CD1c-positive myeloid dendritic cell (primary cell): Measurements from ENCODE around the gene ILDR2.

Experiments
- DNase-seq: peaks from one replicate; pipeline ENCODE4 v3.0.0-alpha.2; 2016; ENCODE audit errors: extremely low spot score

ILDR2 gene

DNA sequence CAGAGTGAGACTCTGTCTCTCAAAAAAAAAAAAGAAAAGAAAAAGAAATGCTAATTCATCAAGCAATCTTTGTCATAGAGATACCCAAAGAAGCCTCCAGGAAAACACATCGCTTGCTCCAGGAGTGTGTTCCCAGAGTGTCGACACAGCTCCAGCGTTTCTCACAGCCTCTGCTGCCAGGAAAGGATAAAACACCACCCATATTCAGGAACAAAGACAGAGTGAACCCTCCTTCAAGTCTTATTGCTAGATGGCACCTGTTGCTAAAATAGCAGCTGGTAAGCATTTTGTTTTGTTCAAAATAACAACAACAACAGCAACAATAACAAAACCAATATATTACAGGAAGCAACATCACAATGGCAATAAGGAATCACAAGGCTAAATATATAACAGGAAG, 3.1 kb downstream of the ILDR2 start:
- DNase-seq, result no peak

- DNase-seq, result no peak
These were observed 4.1 kb downstream of the ILDR2 start for GRCh38 chr1:166971252-166971651.

- DNase-seq, result no peak
These were observed 6.2 kb downstream of the ILDR2 start for GRCh38 chr1:166969074-166969677.

DNA sequence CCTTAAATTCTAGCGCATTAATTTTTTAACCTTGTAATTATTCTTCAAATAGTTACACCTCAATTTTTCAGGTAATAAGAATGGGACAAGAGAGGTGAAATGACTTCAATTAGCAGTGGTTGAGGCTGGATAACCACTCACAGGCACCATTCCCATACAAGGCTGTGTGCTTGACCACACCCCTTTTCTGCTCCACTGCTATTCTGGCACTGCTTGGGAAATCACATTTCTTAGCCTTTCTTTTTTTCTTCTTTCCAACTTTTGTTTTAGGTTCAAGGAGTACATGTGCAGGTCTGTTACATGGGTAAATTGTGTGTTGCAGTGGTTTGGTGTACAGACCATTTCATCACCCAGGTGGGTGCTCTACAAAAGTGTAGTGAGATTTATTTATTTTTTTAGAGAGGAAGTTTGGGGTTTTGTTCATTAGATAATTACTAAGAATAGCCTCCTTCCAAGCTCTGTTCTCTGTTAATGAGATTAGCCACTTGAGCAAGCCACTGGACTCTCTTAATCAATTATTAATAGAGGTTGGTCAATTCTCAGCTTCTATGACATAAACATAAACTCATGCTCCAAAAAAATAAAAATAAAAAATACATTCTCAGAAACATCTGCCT, 14.4 kb downstream of the ILDR2 start:
- no peak for DNase-seq

- no peak for DNase-seq
These were observed 18.5 kb downstream of the ILDR2 start for GRCh38 chr1:166956872-166957271.

- DNase-seq, result no peak
These were observed 19.1 kb downstream of the ILDR2 start for GRCh38 chr1:166956057-166956850.

GRCh38 chr1:166953491-166953890, 21.8 kb downstream of the ILDR2 start:
- DNase-seq, result no peak

DNA sequence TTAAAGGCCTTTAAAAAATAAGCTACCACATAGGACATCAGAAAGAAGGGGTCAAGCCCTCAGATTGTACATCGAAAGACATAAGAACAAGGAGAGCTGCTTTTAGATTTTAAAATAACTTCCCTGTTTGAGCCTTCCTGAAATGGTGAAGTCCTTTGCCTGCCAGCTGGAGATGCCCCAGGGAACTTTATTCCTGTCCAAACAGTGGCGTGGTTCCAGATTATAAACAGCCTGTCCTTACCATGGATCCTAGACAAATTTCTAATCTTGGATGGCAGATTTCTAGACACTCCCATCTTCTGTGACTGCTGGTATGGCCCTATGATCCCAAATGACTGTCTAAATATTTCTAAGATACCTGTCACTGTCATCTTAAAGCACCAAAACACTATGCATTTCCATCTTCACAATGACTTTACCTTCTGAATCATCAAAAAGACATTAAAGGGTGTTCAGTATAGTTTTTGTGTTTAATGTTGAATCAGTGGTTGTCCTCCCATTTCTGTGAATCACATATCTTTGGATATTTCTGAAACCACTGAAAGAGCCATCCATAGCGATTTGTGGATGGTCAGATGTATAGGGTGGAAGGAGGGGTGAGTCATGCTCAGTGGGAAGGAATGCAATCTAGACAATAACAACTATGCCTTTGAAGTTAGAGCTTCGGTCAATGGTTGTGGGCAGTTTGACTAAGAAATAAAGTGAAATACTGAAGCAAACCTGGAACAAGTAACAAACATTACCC, 23.2 kb downstream of the ILDR2 start:
- no peak for DNase-seq

DNA sequence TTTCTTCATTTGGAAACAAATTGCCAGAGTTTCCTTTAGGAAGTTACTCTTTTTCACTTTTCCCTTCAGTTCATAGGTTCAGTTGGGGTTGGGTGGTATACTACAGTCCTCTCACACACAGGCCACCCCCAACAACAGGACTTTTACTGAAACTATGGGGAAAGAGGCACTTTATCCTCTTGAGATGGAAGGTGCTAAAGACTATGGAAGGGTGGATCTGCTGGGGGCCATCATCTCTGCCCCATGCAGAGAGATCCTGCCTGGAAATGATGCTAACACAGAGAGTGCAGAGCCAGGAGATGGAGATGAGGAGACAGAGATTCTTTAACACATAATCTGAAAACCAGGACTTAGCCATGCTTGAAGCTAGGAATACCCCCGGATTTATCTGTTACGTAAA, 24.3 kb downstream of the ILDR2 start:
- no peak for DNase-seq

DNA sequence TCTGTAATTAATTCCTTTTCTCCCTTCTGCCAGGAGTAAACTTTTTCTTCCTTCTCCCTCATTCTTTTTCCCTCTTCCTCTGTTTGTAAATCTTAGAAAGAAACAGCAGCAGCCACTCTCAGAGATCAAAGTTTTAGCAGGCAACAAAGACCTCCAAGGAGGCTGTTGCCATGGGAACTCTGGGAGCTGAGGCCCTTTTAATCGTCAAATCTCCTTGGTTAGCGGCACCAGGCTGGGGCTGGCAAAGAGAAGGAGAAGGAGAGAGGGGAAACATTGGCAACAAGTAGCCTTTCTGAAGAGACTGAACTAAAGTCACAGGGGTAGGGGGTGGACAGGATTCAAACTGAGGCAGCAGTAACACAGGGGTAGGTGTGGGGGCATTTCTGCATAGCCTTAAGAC, 25.2 kb downstream of the ILDR2 start:
- no peak for DNase-seq

DNA sequence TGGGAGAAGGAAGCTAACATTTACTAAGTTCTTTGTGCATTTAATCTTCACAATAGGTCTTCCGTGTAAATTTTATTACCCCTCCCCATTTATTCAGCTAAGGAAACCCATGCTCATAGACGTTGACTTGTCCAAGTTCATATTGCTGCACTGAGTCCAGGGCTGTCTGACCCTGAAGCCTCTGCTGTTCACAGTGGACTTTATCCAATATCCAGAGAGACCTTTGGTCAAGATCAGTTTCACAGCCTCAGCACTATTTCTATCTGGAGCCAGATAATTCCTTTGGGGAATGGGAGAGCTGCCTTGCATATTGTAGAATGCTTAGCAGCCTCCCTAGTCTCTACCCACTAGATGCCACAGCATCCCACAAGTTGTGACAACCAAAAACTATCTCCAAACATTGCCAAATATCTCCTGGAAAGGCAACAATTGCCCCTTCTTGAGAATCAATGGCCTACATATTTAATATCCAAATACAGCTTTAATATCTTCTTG, 26.4 kb downstream of the ILDR2 start:
- DNase-seq, result no peak

- peak; percentile 7 for DNase-seq
These were observed 27.8 kb downstream of the ILDR2 start for GRCh38 chr1:166947398-166948043.

GRCh38 chr1:166944186-166944967, 31.0 kb downstream of the ILDR2 start:
- DNase-seq, result no peak

DNA sequence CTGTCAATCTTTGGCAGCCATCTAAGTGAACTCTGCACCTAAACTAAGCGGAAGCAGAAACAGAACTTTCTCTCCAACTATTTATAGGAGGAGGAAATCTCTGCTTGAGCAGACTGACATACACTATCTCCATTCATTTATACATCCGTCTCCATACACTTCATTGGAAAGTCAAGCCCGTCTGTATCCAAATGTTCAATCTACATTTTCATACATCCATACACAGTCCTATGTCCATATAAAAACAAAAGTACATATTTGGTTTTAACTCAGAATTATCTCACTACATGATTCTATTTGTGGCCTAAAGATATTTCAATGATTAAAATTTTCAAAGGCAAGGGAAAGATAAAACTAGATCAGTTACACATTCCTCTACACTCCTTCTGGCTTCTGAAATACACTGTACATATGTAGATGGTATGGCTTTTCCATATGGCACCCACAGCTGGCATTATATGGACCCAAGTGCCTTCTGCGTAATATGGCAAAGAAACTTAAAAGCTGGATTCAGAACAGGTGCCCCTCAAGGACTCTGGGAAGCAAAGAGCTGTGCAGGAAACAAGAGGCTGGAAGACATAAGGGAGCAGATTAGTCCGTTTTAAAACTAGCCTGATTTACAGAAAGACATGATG, 35.5 kb downstream of the ILDR2 start:
- DNase-seq, result no peak

- no peak for DNase-seq
These were observed 37.4 kb downstream of the ILDR2 start for GRCh38 chr1:166937962-166938361.

- DNase-seq, result no peak
These were observed 38.0 kb downstream of the ILDR2 start for GRCh38 chr1:166937329-166937728.

DNA sequence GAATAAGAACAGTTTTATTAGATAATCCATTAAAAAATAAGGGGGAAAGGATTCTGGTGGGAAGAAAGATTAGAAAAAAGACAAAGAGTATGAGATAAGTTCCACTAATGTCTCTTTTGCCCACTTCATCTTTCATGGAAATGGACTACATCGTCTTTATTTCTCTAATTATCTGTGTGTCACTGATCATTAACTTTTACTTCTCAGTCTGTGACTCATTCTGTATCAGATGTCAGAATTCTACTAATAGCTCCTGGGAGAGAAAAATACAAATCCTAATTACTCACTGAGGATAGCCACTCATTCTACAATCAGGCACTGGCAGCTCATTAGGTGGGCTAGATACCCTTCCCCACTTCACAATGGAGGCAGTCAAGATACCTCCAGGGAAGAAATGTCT, 41.7 kb downstream of the ILDR2 start:
- DNase-seq, result no peak

DNA sequence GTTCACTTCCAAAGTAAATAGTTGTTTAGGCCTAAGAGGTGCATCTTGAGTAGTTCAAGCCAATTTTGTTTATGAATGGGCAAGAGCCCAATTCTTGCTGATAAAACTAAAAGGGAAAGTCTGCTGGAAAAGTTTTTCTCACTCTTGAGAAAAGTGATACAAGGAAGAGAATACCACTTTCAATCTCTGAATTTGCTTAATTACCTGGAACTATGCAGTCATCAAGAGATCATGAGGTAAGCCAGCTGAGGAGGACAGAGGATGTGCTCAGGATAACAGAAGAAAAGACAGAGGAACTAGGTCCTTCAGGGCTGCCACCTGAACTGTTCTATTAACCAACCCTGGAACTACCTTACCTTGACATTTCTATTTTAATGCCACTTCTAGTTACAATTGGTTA, 42.2 kb downstream of the ILDR2 start:
- DNase-seq, result no peak

DNA sequence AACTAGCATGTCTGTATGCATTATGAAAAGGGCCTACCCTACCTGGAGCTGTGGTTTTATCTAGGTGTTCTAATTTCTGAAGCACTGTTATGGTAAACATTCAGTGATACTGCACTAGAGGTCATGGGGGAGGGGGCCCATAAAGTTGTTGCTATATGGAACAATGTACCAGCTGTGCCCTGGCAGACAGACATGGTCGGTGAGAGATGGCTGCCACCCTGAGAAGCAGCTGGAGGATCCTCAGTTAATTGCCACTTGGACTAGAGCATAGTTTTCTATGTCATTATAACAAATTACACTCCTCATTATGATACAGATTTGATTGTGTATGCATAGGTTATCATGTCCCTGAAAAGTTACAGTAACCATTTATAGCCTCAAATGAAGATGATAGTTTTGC, 45.4 kb downstream of the ILDR2 start:
- no peak for DNase-seq

DNA sequence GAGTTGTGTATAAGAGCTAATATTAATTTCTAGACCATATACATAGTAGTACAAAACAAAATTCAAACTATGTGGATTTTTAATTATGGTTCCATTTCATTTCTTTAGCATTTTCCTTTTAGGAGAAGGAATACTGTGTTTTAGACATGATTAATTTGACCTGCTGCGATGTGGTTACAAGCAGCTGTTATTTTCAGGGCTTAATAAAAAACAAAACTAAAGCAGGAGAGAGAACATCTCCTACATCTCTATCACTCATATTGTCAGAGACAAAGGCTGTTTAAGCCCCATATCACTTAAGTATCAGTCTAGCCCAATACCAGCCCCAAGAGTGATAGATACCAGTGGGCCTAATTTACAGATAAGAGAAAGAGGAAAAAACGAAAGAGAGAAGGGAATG, 47.6 kb downstream of the ILDR2 start:
- DNase-seq, result no peak
